GM12801 (cell line): ENCODE data around the gene RAX2.

Experiments
- TF ChIP-seq, protein P1 (sequence below): IDR thresholded peaks from one replicate; pipeline ENCODE4 v1.5.1; 2011; ENCODE audit warnings: control low read depth; ENCODE audit not compliant: insufficient read length; ENCODE audit errors: extremely low read depth

RAX2 gene

GRCh38 chr19:3745363-3746045, 26.5 kb downstream of the RAX2 start:
- TF ChIP-seq, protein P1, sequence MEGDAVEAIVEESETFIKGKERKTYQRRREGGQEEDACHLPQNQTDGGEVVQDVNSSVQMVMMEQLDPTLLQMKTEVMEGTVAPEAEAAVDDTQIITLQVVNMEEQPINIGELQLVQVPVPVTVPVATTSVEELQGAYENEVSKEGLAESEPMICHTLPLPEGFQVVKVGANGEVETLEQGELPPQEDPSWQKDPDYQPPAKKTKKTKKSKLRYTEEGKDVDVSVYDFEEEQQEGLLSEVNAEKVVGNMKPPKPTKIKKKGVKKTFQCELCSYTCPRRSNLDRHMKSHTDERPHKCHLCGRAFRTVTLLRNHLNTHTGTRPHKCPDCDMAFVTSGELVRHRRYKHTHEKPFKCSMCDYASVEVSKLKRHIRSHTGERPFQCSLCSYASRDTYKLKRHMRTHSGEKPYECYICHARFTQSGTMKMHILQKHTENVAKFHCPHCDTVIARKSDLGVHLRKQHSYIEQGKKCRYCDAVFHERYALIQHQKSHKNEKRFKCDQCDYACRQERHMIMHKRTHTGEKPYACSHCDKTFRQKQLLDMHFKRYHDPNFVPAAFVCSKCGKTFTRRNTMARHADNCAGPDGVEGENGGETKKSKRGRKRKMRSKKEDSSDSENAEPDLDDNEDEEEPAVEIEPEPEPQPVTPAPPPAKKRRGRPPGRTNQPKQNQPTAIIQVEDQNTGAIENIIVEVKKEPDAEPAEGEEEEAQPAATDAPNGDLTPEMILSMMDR, result no peak

DNA sequence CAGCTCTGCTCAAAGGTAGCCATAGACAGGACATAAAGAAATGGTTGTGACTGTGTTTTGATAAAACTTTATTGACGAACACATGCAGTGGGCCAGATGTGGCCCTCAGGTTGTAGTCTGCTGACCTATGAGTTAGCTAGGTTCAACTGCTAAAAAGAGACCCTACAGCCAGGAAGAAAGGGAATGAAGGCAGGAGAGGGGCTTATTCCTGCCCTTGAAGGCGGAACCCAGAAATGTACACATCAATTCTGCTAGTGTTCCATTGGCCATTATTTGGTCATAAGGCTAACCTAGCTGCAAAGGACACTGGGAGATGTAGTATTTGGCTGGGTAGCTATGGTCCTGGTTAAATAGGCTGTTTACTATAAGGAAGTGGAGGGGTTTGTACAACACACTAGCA, 28.5 kb downstream of the RAX2 start:
- TF ChIP-seq, protein P1, result no peak

GRCh38 chr19:3740431-3740830, 31.6 kb downstream of the RAX2 start:
- TF ChIP-seq, protein P1, result no peak

DNA sequence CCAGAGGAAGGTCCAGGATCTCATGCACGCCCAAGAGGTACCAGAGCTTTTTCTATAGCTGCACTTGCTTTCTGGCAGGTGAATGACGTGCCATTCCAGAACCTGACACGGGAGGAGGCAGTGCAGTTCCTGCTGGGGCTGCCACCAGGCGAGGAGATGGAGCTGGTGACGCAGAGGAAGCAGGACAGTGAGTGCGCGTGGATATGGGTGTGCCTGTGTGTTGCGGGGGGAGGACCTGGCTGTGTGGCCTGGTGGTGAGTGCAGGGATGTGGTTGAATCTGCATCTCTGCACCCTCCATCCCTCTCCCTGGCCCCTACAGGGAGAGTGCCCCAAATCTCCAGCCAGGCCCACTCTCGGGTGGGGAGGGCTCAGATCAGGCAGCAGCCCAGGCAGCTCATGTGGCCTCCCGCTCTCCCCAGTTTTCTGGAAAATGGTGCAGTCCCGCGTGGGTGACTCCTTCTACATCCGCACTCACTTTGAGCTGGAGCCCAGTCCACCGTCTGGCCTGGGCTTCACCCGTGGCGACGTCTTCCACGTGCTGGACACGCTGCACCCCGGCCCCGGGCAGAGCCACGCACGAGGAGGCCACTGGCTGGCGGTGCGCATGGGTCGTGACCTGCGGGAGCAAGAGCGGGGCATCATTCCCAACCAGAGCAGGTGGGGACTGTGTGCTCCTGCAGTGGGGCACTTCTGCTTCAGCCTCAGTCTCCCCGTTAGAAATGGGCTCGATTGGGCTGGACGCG, 33.4 kb downstream of the RAX2 start:
- TF ChIP-seq, protein P1, result no peak

DNA sequence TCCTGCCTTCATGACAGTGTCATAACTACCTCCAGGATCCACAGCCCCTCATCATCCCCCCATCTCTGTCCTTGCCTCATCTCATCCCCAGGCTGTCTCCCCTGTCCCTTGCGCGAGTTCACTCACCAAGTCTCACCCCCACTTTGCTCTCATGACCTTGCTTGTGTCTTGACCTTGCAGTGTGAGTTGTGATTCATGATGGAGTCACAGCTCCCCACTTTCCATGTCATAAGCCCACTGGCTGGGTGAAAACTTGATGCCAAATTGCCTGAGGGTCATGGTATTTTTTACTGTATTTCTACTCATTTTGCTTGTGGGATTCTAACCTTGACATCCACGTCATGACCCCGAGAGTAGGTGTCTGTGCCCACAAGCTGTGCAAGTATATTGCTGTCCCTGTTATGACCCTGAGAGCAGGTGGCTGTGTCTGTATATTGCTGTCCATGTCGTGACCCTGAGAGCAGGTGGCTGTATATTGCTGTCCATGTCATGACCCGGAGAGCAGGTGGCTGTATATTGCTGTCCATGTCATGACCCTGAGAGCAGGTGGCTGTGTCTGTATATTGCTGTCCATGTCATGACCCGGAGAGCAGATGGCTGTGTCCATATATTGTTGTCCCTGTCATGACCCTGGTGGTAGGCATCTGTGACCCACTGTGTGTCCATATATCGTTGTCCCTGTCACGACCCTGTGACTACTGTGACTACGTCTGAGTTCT, 34.4 kb downstream of the RAX2 start:
- TF ChIP-seq, protein P1, result no peak

DNA sequence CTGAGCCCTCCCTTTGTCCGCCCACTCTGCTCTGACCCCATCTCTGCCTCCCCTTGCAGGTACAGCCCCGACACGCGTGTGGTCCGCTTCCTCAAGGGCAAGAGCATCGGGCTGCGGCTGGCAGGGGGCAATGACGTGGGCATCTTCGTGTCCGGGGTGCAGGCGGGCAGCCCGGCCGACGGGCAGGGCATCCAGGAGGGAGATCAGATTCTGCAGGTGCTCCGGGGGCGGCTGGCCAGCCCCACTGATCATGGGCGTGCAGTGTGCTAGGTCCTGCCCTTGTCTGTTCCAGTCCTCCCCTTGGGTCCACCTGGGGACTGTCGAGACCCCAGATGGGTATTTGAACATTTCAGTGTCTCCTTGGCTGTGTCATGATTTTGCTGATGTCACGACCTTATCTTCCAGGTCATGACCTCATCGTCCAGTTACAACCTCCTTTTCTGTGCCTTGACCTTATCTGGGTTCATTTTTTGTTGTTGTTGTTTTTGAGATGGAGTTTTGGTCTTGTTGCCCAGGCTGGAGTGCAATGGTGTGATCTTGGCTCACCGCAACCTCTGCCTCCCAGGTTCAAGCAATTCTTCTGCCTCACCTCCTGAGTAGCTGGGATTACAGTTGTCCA, 35.8 kb downstream of the RAX2 start:
- TF ChIP-seq, protein P1, result no peak

GRCh38 chr19:3734310-3734600, 37.8 kb downstream of the RAX2 start:
- TF ChIP-seq, protein P1, result no peak
